ENCODE results near the gene PLCH1.
"Not testable (repeated sequence)": the region's sequence is repeated elsewhere in the genome, so short reads cannot be mapped to it uniquely, and the experiment has no call there.

Gene PLCH1

DNA sequence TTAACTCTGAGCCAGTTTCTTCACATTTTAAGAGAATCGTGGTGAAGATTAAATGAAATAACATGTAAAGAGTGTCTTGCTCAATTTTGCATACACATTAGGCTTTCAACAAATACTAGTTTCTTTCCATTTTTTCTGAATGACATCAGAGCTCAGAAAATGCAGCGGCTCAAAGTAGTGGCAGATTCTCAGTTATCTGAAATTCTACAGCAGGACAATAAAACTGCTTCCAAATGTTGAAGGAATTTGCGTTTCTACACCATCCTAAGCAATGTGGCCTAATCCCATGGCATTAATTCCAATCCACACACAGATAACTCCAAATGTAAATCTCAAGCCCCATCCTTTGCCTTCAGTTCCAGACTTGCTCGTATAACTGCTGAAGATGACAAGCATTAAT is 115.8 kb downstream of the PLCH1 start:
- no peak for DNase-seq (ENCODE audit: low read depth)
- TF ChIP-seq, protein P1, sequence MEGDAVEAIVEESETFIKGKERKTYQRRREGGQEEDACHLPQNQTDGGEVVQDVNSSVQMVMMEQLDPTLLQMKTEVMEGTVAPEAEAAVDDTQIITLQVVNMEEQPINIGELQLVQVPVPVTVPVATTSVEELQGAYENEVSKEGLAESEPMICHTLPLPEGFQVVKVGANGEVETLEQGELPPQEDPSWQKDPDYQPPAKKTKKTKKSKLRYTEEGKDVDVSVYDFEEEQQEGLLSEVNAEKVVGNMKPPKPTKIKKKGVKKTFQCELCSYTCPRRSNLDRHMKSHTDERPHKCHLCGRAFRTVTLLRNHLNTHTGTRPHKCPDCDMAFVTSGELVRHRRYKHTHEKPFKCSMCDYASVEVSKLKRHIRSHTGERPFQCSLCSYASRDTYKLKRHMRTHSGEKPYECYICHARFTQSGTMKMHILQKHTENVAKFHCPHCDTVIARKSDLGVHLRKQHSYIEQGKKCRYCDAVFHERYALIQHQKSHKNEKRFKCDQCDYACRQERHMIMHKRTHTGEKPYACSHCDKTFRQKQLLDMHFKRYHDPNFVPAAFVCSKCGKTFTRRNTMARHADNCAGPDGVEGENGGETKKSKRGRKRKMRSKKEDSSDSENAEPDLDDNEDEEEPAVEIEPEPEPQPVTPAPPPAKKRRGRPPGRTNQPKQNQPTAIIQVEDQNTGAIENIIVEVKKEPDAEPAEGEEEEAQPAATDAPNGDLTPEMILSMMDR (IDR thresholded peaks at IDR 0.05; ENCODE audit: insufficient read depth, low read depth, low read length, missing control alignments) = no peak
- no peak overlapping the region for H3K4me3 ChIP-seq (ENCODE audit: low read depth, low read length)

- H3K4me3 ChIP-seq (ENCODE audit: low read depth, low read length); DNase-seq (ENCODE audit: low read depth): not testable (repeated sequence)
Measured at GRCh38 chr3:155622647-155623046, 122.2 kb downstream of the PLCH1 start.

DNA sequence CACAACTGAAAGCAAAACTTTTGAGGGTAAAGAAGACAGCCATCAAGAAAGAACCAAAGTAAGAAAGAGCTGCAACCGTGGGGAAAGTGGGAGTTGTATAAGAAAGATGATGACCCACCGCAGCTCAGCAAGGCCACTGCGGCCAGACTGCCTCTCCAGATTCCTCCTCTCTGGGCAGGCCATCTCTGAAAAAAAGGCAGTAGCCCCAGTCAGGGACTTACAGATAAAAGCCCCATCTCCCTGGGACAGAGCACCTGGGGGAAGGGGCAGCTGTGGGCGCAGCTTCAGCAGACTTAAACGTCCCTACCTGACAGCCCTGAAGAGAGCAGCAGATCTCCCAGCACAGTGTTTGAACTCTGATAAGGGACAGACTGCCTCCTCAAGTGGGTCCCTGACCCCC is 124.3 kb downstream of the PLCH1 start:
- H3K4me3 ChIP-seq (ENCODE audit: low read depth, low read length); DNase-seq (ENCODE audit: low read depth): not testable (repeated sequence)

DNA sequence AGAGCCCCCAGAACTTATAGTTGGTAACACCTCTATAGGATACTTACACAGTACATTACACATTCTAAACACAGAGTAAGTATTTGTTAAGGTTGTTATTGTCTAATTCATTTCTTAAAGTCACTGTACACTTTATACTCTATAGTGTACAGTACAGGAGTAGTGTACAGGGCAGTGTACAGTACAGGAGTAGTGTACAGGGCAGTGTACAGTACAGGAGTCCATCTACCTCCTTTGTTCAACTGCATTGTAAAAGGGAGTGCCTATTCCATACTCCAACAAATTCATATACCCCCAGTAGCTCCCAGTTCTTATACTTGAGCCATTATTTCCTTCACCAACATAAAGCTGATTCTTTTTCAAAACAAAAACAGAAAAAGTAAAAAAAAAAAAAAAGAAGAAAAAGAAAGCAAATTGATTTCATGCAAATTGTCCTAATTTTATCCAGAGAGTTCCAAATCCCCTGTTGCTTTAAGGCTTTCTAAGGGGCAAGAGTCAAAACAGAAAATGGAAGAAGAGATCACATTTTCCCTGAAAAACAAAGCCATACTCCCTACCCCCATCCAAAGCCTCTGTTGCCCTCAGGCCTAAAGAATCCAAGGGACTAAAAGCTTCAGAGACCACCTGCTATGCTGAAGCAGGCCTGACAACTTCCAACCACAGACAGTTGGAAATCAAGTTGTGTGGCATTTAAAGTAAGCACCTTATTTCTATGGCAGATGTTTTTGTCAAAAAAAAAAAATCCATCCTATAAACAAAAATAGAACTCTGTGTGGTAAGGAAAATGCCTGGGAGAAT is 125.6 kb downstream of the PLCH1 start:
- TF ChIP-seq, protein P1 (IDR thresholded peaks at IDR 0.05; ENCODE audit: insufficient read depth, low read depth, low read length, missing control alignments) = no peak
- DNase-seq (ENCODE audit: low read depth) = no peak
- no peak overlapping the region for H3K4me3 ChIP-seq (ENCODE audit: low read depth, low read length)

DNA sequence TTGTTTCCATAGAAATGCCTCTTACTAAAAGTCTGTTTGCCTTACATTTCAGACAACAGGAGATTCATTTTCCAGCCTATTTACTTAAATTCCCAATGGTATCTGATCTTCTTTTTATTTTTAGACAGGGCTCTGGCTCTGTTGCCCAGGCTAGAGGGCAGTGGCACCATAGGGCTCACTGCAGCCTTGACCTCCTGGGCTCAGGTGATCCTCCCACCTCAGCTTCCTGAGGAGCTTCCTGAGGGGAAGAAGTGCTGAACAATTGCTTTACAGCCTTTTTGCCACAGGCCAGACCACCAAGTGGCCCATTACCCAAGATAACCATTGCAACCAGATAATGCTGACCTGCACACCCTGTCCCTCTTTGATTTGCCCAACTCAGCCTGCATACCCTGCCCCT is 126.3 kb downstream of the PLCH1 start:
- no peak for DNase-seq (ENCODE audit: low read depth)
- TF ChIP-seq, protein P1 (IDR thresholded peaks at IDR 0.05; ENCODE audit: insufficient read depth, low read depth, low read length, missing control alignments) = no peak
- H3K4me3 ChIP-seq (ENCODE audit: low read depth, low read length) = no peak overlapping the region

GRCh38 chr3:155617346-155617925 is 127.4 kb downstream of the PLCH1 start:
- TF ChIP-seq, protein P1 (IDR thresholded peaks at IDR 0.05; ENCODE audit: insufficient read depth, low read depth, low read length, missing control alignments) = no peak
- no peak for DNase-seq (ENCODE audit: low read depth)
- H3K4me3 ChIP-seq (ENCODE audit: low read depth, low read length) = no peak overlapping the region

DNA sequence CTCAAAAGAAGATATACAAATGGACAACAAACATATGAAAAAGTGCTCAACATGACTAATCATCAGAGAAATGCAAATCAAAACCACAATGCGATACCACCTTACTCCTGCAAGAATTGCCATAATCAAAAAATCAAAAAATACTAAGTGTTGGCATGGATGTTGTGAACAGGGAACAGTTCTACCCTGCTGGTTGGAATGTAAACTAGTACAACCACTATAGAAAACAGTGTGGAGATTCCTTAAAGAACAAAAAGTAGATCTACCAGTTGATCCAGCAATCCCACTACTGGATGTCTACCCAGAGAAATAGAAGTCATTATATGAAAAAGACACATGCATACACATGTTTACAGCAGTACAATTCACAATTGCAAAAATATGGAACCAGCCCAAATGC is 129.7 kb downstream of the PLCH1 start:
- DNase-seq (ENCODE audit: low read depth); H3K4me3 ChIP-seq (ENCODE audit: low read depth, low read length): not testable (repeated sequence)

DNA sequence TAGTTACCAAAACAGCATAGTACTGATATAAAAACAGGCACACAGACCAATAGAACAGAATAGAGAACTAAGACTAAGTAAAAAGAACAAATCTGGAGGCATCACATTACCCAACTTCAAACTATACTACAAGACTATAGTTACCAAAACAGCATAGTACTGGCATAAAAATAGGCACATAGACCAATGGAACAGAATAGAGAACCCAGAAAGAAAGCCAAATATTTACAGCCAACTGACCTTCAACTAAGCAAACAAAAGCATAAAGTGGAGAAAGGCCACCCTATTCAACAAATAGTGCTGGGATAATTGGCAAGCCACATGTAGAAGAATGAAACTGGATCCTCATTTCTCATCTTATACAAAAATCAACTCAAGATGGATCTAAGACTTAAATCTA is 130.5 kb downstream of the PLCH1 start:
- not testable (repeated sequence) for DNase-seq (ENCODE audit: low read depth); H3K4me3 ChIP-seq (ENCODE audit: low read depth, low read length)

GRCh38 chr3:155611456-155611855 is 133.4 kb downstream of the PLCH1 start:
- H3K4me3 ChIP-seq (ENCODE audit: low read depth, low read length) = no peak overlapping the region
- TF ChIP-seq, protein P1 (IDR thresholded peaks at IDR 0.05; ENCODE audit: insufficient read depth, low read depth, low read length, missing control alignments) = no peak
- no peak for DNase-seq (ENCODE audit: low read depth)
